ENCODE measurements around the gene EMP1.
"Not testable (repeated sequence)": the region's sequence is repeated elsewhere in the genome, so short reads cannot be mapped to it uniquely, and the experiment has no call there.

EMP1 gene

GRCh38 chr12:13257356-13257875 lies 60.9 kb downstream of the EMP1 start:
- DNase-seq (ENCODE audit: low read depth in 2 of 2), result no peak

DNA sequence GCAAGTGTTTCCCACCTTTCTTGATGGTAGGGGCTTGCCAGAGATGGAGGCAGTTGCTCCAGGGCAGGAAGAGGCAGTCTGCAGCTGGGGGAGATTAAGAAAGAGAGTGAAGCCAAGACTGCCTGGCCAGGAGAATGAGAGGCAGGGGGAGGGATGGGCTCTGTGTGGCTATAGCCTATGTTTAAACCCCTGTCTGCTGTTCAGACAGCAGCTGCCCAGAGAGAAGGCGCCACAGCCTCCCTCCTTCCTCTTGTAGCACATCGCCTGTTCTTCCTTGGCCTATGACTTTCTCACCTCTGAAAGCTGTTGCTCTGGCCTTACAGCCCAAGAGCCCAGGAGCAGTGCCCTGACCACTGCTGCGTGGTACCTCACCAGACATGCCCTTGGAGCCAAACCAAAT lies 61.7 kb downstream of the EMP1 start:
- DNase-seq (ENCODE audit: low read depth in 2 of 2), result no peak

GRCh38 chr12:13258717-13259119 lies 62.2 kb downstream of the EMP1 start:
- no peak for DNase-seq (ENCODE audit: low read depth in 2 of 2)

DNA sequence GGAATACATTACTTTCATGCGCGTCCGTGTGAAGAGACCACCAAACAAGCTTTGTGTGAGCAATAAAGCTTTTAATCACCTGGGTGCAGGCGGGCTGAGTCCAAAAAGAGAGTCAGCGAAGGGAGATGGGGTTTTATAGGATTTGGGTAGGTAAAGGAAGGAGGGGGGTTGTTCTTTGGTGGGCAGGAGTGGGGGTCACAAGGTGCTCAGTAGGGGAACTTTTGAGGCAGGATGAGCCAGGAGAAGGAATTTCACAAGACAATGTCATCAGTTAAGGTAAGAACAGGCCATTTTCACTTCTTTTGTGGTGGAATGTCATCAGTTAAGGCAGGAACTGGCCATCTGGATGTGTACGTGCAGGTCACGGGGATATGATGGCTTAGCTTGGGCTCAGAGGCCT lies 63.1 kb downstream of the EMP1 start:
- DNase-seq (ENCODE audit: low read depth in 2 of 2), result not testable (repeated sequence)

DNA sequence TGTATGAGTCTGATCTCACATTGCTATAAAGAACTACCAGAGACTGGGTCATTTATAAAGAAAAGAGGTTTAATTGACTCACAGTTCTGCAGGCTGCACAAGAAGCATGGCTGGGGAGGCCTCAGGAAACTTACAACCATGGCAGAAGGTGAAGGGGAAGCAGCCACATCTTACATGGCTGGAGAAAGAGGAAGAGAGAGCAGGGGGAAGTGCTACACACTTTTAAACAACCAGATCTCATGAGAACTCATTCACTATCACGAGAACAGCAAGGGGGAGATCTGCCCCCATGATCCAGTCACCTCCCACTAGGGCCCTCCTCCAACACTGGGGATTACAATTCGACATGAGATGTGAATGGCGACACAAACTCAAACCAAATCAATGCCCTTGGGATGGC lies 71.3 kb downstream of the EMP1 start:
- DNase-seq (ENCODE audit: low read depth in 2 of 2), result not testable (repeated sequence)

GRCh38 chr12:13268581-13268980 lies 72.1 kb downstream of the EMP1 start:
- DNase-seq (ENCODE audit: low read depth in 2 of 2), result no peak
